Measurements from ENCODE around the gene ANO9. TPM values are rescaled to one million over a fixed set of nuclear protein-coding genes. Genes with fewer than 3 reads are reported as not detected.

The ANO9 gene
- total RNA-seq, 4 donors from 2014 or later = 11.0 to 22.1 (median 16.2) TPM

DNA sequence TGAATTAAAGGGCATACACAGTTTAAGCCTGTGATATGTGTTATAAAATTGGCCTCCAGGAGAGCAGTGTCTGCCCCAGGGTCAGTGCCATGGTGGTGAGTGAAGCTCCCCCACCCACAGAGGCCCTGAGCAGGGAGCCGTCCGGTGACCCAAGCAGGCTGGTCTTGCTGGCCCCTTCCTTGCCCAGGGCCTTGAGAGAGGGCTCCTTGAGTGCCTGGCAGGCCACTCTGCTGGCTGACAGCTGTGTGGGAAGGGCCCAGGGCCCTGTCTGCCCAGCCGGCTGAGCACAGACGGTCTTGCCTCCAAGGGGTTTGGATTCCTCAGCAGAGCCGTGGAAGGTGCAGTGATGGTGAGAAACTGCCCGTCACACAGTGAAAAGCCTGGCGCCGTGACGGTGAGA lies 34.1 kb upstream of the ANO9 start:
- no peak overlapping the region for H3K4me3 ChIP-seq
- peaks cover 0 to 15% (median 0%) of the 10 kb centered on the region in 3 donors for H3K36me3 ChIP-seq
- TF ChIP-seq POLR2A (IDR thresholded peaks at IDR 0.05) (no peak), CTCF (IDR thresholded peaks at IDR 0.05) (no peak)
- no peaks in the 10 kb centered on the region for H3K4me1 ChIP-seq
- H3K27me3 ChIP-seq = no peaks in the 10 kb centered on the region
- H3K9me3 ChIP-seq = no peaks in the 10 kb centered on the region
- 92 to 100% methylated on average over 1 to 5 of the region's 9 CpGs for WGBS, 2 donors
- intact Hi-C loops (cut with DNase I) = no loop called here
- H3K27ac ChIP-seq = no peak overlapping the region
- no peak for DNase-seq

GRCh38 chr11:474914-475506 lies 33.2 kb upstream of the ANO9 start:
- H3K36me3 ChIP-seq = peaks cover 0 to 14% (median 0%) of the 10 kb centered on the region in 3 donors
- peaks cover under 1 to 9% (median 7%) of the 10 kb centered on the region in 3 donors for H3K4me1 ChIP-seq
- TF ChIP-seq POLR2A (IDR thresholded peaks at IDR 0.05) (no peak), CTCF (IDR thresholded peaks at IDR 0.05) (no peak)
- intact Hi-C loops (cut with DNase I) = no loop called here
- WGBS, 2 donors = 91 to 92% methylated on average over 48 of the region's 48 CpGs
- no peak overlapping the region for H3K27ac ChIP-seq
- H3K9me3 ChIP-seq = no peaks in the 10 kb centered on the region
- H3K4me3 ChIP-seq = no peak overlapping the region
- no peaks in the 10 kb centered on the region for H3K27me3 ChIP-seq
- no peak for DNase-seq

GRCh38 chr11:473962-474785 lies 32.4 kb upstream of the ANO9 start:
- Histone ChIP-seq H3K36me3 (peaks cover 0 to 5% (median 0%) of the 10 kb centered on the region in 3 donors), H3K27ac (no peak overlapping the region), H3K4me3 (no peak overlapping the region), H3K9me3 (no peaks in the 10 kb centered on the region), H3K4me1 (peaks cover 7 to 17% (median 10%) of the 10 kb centered on the region in 3 donors), H3K27me3 (no peaks in the 10 kb centered on the region)
- WGBS, 2 donors = 89 to 91% methylated on average over 9 to 13 of the region's 22 CpGs
- intact Hi-C loops (cut with DNase I) = no loop called here
- no peak for TF ChIP-seq POLR2A (IDR thresholded peaks at IDR 0.05)
- no peak for TF ChIP-seq CTCF (IDR thresholded peaks at IDR 0.05)
- no peak for DNase-seq

DNA sequence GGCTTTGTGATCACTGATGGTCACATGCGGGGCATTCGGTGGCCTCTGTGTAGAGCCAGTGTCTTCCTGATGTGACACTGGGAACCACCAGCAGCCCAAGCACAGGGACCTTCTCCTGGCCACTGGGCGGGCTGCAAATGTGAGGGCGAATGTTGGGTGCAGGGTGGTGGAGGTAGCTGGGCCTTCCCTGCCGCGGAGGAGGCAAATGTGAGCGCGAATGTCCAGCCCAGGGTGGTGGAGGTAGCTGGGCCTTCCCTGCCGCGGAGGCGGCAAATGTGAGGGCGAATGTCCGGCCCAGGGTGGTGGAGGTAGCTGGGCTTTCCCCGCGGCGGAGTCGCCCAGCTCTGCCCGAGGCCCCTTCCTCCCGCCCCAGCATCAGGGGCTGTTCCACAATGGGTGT lies 31.6 kb upstream of the ANO9 start:
- no peak for DNase-seq
- WGBS, 2 donors = 94 to 95% methylated on average over 8 to 17 of the region's 19 CpGs
- no peak overlapping the region for H3K27ac ChIP-seq
- intact Hi-C loops (cut with DNase I) = no loop called here
- TF ChIP-seq CTCF (IDR thresholded peaks at IDR 0.05) (no peak), POLR2A (IDR thresholded peaks at IDR 0.05) (no peak)
- no peaks in the 10 kb centered on the region for H3K27me3 ChIP-seq
- no peaks in the 10 kb centered on the region for H3K36me3 ChIP-seq
- no peak overlapping the region for H3K4me3 ChIP-seq
- peaks cover 7 to 24% (median 10%) of the 10 kb centered on the region in 3 donors for H3K4me1 ChIP-seq
- no peaks in the 10 kb centered on the region for H3K9me3 ChIP-seq

GRCh38 chr11:472816-473215 lies 31.0 kb upstream of the ANO9 start:
- intact Hi-C loops (cut with DNase I) = no loop called here
- 90 to 93% methylated on average over 17 to 20 of the region's 28 CpGs for WGBS, 2 donors
- Histone ChIP-seq H3K36me3 (no peaks in the 10 kb centered on the region), H3K27me3 (no peaks in the 10 kb centered on the region), H3K4me1 (peaks cover 7 to 24% (median 10%) of the 10 kb centered on the region in 3 donors), H3K4me3 (no peak overlapping the region), H3K27ac (no peak overlapping the region), H3K9me3 (no peaks in the 10 kb centered on the region)
- TF ChIP-seq CTCF (IDR thresholded peaks at IDR 0.05) (no peak), POLR2A (IDR thresholded peaks at IDR 0.05) (no peak)
- no peak for DNase-seq

All from esophagus squamous epithelium (tissue), 5 donors.